SW 1271 (cell line): Measurements from ENCODE around the gene DPP9.
A peak's percentile ranks its signal among the peaks of the same experiment; 100 is the strongest.
"Not testable (repeated sequence)": the region's sequence is repeated elsewhere in the genome, so short reads cannot be mapped to it uniquely, and the experiment has no call there.

ENCODE experiments used
- DNase-seq, 2 experiments: peaks; one replicate each; lab custom pipeline; 2025; lab: John Stamatoyannopoulos, UW

DPP9 gene

DNA sequence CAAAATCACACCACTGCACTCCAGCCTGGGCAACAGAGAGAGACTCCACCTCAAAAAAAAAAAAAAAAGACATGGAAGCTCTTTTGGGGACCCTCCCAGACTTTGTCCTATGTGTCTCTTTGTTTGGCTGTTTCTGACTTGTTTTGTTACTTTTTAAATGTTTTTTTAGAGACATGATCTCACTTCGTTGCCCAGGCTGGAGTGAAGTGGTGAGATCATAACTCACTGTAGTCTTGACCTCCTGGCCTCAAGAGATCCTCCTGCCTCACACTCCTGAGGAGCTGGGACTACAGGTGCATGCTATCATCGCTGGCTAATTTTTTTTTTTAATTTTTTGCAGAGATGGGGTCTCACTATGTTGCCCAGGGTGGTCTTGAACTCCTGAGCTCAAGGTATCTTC lies 16.4 kb upstream of the DPP9 start:
- DNase-seq, result no peak

DNA sequence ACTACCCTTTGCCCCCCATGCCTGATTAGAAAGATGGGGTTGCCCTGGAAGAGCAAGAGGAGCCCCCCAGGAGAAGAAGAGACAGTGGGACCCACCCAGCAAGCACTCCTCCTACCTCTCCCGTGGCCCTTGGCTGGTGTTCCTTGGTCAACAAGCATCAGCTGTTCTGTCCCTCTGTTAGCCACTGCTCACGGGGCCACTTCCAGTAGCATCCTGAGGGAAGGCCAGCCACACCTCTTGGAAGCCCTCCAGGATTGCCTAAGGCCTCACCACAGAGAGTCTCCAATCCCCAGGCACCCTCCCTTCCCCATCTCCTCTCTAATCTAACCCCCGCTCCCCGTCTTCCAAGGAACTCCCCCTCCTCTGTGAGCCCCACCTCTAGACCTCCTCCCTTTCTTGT lies 15.1 kb upstream of the DPP9 start:
- no peak for DNase-seq

DNA sequence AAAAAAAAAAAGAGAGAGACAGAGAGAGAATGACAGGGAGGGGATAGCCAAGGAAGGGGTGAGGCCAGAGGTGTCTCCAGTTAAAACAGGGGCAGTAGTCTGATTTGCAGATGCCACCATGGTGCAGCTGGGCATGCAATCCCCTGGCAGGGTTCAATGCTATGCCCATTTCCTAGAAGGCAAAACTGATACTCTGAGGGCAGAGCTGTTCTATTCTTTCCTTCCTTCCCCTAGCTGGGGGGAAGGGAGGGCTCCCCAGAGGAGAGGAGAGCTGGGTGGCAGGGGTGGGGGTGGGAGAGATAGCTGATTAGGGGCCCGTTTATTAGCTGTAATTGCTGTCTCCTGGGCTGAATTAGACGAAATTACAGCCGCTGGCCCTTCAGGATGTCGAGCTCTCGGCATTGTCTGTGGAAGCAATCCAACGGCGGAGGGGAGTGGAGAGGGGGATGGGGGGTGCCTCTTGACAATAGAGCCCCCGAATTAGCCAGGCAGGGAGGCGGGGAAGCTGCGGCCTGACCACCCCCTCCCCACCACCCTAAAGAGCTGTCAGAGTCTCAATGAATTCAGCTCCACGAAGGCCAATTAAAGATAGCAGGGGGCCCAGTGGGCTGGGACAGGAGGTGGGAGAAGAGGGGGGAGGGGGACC lies 14.4 kb upstream of the DPP9 start:
- DNase-seq, result no peak

DNA sequence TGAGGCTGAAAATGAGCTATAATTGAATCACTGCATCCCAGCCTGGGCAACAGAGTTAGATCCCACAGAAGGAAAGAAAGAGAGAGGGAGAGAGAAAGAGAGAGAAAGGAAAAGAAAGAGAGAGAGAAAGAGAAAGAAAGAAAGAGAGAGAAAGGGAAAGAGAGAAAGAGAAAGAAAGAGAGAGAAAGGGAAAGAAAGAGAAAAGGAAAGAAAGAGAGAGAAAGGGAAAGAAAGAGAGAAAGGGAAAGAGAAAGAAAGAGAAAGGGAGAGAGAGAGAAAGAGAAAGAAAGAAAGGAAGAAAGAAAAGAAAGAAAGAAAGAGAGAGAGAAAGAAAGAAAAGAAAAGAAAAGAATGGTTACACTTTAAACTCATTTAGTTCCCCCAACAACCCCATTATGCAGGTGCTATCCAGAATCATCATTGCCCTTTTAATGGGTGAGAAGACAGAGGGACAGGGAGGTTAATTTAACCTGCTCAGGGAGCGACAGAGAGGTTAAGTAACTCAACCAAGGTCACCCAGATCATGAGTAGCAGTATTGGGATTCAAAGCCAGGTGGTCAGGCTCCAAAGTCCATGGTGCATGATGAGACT lies 10.2 kb upstream of the DPP9 start:
- no peak for DNase-seq

DNA sequence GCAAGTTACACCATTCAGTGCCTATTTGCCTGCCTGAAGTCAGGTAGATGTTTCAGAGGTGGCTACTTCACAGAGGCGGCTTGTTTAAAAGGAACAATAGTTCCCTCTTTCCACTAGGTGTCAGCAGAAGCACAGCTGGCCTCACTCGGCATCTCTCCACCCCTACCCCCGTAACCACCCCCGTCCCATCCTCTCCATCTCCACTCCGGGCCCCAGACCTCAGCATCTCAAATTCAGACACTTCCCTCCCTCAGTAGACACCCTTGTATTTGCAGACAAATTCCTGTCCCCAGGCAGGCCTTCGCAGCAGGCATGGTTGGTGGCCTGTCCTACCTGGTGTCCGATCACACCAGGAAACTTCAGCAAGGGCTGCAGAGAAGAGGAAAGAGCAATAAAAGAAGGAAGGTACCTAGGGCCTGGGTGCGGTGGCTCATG lies 9.1 kb upstream of the DPP9 start:
- DNase-seq, result peak in 1 of 2 experiments; percentile 76

DNA sequence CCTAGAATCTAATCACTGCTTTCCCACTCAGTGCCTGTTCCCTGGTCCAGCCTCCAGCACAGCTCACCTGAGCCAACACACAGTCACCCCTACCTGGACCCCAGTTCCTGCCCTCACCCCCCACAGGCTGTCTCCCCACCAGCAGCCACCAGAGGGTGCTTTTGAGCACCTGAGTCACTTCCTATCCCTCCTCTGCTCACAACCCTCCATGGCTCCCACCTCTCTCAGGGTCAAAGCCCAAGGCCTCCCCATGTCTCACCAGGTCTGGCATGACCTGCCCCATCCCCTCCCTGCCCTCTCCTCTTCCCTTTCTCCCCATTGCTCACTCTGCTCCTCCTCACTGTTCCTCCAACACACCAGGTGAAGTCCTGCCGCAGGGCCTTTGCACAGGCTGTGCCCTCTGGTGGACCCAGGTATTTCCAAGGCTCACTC lies 7.1 kb upstream of the DPP9 start:
- no peak for DNase-seq

DNA sequence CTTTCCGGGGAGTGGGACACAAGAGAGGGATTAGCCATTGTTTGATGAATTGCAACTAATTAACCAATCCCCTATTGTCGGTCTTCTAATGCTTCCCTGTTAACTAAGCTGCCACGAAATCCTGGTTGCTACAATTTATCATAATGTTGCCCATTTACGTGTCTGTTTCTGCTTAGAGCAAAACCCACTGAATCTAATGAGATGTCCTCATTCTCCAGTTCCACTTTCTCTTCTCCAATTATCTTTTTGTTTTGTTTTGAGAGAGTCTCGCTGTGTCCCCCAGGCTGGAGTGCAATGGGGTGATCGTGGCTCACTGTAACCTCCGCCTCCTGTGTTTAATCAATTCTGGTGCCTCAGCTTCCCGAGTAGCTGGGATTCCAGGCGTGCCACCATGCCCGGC lies 5.2 kb upstream of the DPP9 start:
- DNase-seq, result no peak

DNA sequence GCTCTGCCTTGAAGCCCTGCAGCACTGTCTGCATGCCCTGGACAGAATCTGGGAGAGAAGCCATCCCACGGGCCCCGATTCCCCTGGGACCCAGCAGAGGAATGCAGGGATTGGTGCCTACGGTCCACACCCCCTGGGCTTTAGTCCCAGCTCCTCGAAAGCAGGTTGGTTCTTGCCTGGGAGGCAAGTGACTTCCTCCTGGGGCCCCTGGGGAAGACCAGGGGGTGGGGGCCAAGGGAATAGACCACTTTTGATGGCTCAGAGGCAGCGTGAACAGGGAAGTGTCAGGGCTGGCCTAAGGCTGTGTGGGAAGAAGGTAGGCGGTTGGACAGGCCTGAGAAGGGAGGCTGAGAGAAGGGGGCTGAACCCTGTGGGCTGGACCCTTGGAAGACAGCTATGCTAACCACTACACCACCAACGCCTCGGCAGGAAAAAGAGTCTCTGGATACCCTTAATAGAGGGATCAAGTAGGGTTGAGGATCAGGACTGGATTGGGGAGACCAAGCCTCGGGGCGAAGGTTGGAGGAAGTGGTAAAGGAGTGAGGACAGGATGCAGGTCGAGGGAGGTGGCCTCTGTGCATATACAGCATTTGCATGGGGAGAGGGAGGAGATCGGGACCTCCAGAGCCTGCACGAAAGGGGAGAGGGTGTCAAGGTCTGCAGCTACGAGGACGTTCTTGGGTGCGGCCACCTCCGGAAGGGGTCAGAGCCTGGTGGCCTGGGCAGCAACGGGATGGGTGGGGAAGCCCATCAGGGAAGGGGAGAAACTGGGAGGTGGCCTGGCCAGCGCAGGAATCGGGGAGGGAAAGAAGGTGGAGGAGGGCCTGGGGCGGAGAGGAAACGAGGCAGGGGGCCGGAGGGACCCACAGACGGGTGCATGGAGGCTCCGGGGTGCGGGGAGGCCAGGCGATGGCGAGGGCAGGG lies 709 bp downstream of the DPP9 start:
- no peak for DNase-seq

DNA sequence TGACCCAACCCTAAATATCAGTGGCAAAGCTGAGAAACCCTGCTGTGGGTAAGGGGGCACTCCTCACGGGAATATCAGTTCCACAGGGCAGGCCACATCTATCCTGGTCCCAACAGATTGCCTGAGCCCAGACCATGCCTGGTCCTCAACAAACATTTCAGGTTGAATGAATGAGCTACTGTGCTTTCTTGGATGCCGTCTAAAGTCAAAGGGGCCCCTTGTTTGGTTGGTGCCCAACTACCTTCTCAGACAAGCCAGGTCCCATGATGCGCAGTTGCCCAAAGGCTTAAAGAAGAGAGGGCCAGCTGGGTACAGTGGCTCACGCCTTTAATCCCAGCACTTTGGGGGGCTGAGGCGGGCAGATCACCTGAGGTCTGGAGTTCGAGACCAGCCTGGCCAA lies 2.4 kb downstream of the DPP9 start:
- DNase-seq, result no peak

DNA sequence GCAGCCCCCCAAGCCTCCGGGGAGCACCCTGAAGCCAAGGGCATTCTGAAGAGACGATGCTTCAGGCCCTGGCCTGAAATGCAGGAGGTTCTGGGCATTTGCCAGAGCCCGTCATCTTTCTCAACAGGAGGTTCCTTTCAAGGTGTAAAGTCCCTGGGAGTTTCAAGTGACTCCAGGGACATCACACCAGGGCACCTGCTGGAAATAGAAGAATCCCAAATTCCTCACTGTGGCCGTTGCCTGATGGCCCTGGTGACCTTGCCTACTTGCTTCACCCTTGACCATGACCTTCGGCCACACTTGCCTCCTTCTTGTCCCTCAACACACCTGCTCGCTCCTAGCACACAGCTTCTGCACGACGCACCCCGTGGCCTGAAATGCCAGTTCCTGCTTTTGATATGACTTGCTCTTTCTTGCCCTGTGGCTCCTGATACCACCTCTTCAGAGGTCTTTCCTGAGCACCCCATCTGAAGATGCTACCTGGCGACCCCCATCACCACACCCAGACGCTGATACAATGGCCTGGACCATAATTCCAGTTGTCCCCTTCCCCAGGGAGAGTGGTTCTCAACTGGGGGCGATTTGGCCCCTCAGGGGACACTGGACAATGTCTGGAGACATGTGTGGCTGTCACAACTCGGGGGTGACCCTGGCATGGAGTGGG lies 3.5 kb downstream of the DPP9 start:
- DNase-seq, result no peak

DNA sequence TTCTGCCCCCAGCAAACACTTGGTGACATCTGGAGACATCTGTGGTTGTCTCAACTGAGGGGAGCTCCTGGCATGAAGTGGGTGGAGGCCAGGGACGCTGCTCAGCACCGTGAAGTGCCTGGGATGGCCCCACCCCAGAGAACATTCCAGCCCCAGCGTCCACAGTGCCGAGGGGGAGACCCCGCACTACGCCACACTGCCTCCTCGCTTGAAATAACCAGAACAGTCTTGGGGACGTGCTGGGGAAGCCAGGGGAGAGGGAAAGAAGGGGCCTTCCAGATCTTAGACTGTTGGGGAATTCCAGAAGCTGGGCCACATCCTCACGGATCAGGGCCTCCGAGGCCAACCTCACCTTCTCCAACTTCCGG lies 4.2 kb downstream of the DPP9 start:
- DNase-seq, result no peak

DNA sequence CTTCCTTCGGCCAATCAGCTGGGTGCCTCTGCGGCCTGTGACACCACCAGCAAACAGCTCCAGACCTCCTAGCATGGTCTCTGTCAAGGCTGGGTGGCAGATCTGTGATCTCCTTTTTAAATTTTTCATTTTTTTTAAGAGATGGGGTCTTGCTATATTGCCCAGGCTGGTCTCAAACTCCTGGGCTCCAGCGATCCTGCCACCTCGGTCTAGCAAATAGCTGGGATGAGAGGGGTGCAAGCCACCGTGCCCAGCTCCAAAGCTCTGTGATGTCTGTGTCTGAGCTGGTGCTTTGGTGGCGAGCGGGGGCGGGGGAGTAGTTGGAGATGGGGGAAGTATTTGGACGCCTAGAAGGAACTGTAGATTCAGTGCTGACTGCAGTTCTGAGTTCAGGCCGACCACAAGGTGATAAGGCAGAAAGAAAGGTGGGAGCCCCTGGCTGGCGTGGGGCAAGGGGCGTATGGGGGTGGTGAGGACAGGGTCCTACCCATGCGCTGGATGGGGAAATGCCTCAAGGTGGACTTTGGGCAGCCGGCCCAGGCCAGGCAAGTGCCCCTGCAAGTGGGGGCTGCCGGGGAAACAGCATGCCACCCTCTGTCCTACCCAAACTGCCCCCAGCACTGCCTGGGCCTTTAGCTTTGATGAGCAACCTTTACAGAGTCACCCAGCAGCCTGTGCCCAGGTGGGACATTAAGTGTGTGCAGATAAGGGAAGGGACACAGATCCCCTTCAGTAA lies 5.5 kb downstream of the DPP9 start:
- DNase-seq, result no peak

DNA sequence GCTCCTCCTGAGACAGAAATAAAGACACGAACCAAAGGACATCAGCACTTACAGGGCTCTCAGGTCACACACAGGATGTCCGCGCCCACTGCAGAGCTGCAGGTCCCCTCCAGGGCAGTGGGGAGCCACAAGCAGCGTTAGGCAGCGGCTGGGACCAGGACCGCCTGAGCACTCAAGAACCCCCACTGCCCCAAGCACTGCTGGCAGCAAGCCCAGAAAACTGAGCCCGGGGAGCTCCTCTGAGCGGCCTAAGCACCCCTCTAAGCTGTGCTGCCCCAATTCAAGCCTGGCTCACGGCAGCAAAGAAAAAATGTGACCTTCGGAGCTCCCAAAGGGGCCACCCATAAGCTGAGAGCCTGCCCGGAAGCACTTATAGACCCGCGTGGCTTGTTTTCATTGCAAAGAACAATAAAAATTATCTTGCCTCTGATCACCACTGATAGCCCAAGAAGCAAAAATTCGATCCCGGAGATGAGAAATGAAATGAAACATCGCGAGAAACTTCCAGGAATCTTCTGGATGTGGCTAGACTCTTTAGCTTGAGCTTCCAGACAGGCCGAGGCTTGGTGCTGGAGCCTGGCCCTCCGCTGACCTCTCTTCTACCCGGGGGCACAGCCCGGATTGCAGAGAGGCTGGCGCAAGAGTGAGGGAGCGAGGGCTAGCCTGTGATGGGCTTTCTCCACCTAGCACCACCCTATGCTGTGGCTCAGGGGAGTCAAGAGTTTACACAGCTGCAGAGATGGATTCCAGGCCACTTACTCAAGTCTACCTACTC lies 6.3 kb downstream of the DPP9 start:
- peak in 1 of 2 experiments; percentile 44 for DNase-seq

DNA sequence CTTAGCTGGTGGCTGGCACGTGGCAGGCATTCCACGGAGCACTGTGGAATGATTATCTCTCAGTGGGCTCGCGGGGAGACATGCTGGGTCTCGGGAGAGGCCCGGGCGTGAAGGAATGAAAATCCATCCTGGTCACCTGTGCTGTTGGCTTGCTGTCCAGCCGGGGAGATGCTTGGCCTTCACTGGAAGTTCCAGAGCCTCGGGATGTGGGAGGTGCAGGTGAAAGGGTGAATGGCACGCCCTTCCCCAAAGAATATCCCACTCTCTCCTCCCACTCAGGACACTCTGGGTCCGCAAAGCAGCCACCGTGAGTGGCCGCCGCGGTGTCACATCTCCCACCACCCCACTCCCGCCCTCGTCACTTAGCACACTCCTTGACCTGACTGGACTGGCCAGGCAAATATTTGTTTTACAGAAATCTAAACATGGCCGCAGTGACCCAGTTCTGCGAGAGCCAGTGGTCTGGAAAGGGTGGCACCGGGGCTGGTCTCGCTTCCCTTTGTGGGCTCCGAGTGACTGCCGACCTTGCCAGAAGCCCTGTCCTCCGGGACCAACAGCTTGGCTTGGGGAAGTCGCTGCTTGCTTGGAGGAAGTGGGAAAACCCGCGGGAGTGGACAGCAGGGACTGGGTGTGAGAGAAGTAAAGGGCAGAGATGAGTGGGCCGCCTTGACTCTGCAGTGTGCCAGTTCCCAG lies 8.0 kb downstream of the DPP9 start:
- no peak for DNase-seq

DNA sequence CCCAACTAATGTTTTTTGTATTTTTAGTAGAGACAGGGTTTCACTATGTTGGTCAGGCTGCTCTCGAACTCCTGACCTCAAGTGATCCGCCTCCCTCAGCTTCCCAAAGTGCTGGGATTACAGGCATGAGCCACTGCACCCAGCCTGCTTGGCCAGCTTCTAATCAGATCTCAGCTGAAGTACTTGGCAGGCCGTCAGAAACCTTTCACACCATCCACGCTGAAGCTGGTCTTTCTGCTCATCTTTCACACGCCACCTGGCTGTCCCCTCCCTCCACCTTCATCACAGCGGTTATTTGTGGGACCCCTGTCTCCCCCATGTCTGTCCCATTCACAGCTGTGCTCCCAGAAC lies 8.5 kb downstream of the DPP9 start:
- DNase-seq, result not testable (repeated sequence)

DNA sequence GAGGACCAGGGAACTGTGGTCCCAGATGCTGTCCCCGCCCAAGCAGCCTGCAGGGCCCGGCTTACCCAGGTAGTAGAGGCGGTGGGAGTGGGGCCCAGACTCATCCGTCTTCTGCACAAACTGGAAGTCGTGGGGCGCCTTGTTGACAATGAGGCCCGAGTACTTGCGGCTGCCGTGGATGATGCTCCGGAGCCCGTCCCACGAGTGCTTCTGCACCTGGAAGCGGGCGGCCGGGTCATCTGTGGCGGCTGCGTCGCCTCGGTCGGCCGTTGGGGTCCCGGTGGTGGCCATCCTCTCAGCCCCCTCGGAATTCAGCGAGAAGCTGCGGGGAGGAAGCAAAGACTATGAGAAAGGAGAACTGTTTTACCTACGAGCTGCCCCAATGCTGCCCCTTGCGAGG lies 9.6 kb downstream of the DPP9 start:
- DNase-seq, result no peak

DNA sequence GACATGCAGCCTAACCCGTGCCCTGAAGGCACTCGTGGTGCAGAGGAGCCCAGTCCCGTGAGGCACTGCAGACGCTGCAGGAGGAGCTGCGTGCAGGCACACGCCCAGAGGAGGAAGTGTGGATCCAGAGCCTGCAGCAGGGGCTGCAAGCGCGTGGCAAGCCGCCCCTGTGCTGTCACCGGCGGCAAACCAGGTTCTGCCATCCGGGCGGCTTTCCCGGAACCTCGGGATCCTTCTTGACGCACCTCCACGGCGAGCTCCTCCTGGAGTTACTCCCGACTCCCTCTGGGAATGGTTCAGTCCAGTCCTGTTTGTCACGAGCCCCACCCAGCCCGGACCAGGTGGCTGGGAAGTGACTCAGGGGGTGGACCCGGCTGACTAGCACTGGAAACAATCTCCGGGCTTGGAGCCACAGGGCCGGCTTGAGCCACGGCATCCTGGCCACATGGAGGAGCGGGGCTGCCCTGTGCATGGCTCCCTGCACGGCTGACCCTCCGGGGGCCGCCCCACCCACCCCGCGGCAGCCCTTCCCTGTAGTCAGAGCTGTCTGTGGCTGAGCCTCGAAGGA lies 10.2 kb downstream of the DPP9 start:
- peak; percentile 93 to 96 for DNase-seq

DNA sequence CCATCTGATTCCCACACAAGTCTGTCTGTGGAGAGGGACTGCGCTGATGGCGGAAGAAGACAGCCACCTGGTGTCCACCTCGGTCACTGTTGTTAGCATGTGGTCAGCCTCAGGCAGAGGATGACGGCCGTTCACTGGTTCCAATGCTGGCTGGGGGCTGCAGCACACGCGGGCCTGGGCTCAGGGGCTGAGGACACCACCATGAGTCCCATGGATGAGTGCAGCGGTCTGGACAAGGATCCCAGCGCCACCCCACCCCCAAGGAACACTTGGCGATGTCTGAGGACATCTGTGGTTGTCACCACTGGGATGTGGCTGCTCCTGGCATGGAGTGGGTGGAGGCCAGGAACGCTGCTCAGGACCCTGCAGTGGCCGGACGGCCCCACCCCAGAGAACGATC lies 10.9 kb downstream of the DPP9 start:
- no peak for DNase-seq

DNA sequence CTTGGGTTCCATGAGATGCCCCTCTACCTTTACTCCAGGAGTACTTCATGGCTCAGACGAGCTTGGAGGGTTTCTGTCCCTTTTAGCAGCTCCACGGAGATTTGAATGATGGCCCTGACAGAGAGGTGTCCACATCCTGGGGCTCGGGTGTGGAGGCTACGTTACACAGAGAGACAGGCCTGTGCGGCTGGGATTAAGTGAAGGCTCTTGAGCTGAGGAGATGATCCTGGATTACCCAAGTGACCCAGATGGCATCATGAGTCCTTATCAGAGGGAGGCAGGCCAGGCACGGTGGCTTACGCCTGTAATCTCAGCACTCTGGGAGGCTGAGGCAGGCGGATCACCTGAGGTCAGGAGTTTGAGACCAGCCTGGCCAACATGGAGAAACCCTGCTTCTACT lies 12.4 kb downstream of the DPP9 start:
- DNase-seq, result no peak

DNA sequence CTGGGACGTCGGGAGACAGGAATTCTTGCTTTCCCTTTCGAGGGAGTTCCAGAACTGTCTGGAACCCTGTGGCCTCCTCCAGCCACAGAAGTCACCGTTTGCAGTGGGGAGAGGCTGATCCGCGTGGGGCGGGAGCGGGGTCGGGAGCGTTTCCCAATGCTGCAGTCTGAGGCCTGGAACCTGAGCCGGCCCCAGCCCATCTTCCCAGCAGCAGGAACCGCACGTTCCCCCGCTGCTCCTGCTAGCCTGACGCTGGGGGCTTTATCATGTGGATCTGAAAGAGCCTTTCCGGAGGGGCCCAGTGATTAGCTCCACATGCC lies 13.4 kb downstream of the DPP9 start:
- no peak for DNase-seq
